ENCODE measurements around the gene PPP4R2. TPM values are rescaled to one million over a fixed set of nuclear protein-coding genes. Genes with fewer than 3 reads are reported as not detected.

The PPP4R2 gene
- total RNA-seq, 3 donors from 2014 or later = 34.6 to 71.4 (median 49.2) TPM

- H3K4me3 ChIP-seq = no peak overlapping the region
- no peak for TF ChIP-seq POLR2A (IDR thresholded peaks at IDR 0.05)
- no peak for TF ChIP-seq CTCF (IDR thresholded peaks at IDR 0.05)
- no peak for TF ChIP-seq POLR2AphosphoS5 (IDR thresholded peaks at IDR 0.05)
- H3K27ac ChIP-seq = no peak overlapping the region
- no peaks in the 10 kb centered on the region for H3K9me3 ChIP-seq
- H3K27me3 ChIP-seq = no peaks in the 10 kb centered on the region
- peaks cover 0 to 10% of the 10 kb centered on the region in 2 donors for H3K4me1 ChIP-seq
- intact Hi-C loops (cut with DNase I; ENCODE audit: low total_unique reads) = no loop called here
- no peak for DNase-seq (ENCODE audit: low spot score in 2 of 2)
- no peaks in the 10 kb centered on the region for H3K36me3 ChIP-seq
Observed at GRCh38 chr3:73049319-73049718, 52.7 kb downstream of the PPP4R2 start.

GRCh38 chr3:73052857-73053256 is 56.2 kb downstream of the PPP4R2 start:
- Histone ChIP-seq H3K27ac (no peak overlapping the region), H3K4me1 (peaks cover 0 to 4% of the 10 kb centered on the region in 2 donors), H3K4me3 (no peak overlapping the region), H3K9me3 (no peaks in the 10 kb centered on the region), H3K36me3 (no peaks in the 10 kb centered on the region), H3K27me3 (no peaks in the 10 kb centered on the region)
- DNase-seq (ENCODE audit: low spot score in 2 of 2) = no peak
- TF ChIP-seq CTCF (IDR thresholded peaks at IDR 0.05) = no peak
- TF ChIP-seq POLR2AphosphoS5 (IDR thresholded peaks at IDR 0.05) = no peak
- no peak for TF ChIP-seq POLR2A (IDR thresholded peaks at IDR 0.05)
- intact Hi-C loops (cut with DNase I; ENCODE audit: low total_unique reads) = no loop called here

GRCh38 chr3:73055583-73055982 is 59.0 kb downstream of the PPP4R2 start:
- Histone ChIP-seq H3K27ac (no peak overlapping the region), H3K9me3 (no peaks in the 10 kb centered on the region), H3K27me3 (no peaks in the 10 kb centered on the region), H3K4me1 (peaks cover 0 to 4% of the 10 kb centered on the region in 2 donors), H3K36me3 (no peaks in the 10 kb centered on the region), H3K4me3 (no peak overlapping the region)
- intact Hi-C loops (cut with DNase I; ENCODE audit: low total_unique reads) = no loop called here
- TF ChIP-seq POLR2AphosphoS5 (IDR thresholded peaks at IDR 0.05) = no peak
- TF ChIP-seq CTCF (IDR thresholded peaks at IDR 0.05) = no peak
- TF ChIP-seq POLR2A (IDR thresholded peaks at IDR 0.05) = no peak
- no peak for DNase-seq (ENCODE audit: low spot score in 2 of 2)

- peak overlapping the region in 1 of 2 donors; percentile 40 for H3K27ac ChIP-seq
- no peaks in the 10 kb centered on the region for H3K36me3 ChIP-seq
- TF ChIP-seq CTCF (IDR thresholded peaks at IDR 0.05) (peak; percentile 23 to 63 (median 54)), POLR2AphosphoS5 (IDR thresholded peaks at IDR 0.05) (no peak)
- no peaks in the 10 kb centered on the region for H3K9me3 ChIP-seq
- peaks cover 0 to 4% of the 10 kb centered on the region in 2 donors for H3K4me1 ChIP-seq
- intact Hi-C loops (cut with DNase I; ENCODE audit: low total_unique reads) = no loop called here
- H3K4me3 ChIP-seq = no peak overlapping the region
- H3K27me3 ChIP-seq = no peaks in the 10 kb centered on the region
- no peak for DNase-seq (ENCODE audit: low spot score in 2 of 2)
Observed at GRCh38 chr3:73056014-73056844, 59.6 kb downstream of the PPP4R2 start.

- DNase-seq (ENCODE audit: low spot score in 2 of 2) = no peak
- no peak overlapping the region for H3K4me3 ChIP-seq
- no peaks in the 10 kb centered on the region for H3K27me3 ChIP-seq
- TF ChIP-seq POLR2AphosphoS5 (IDR thresholded peaks at IDR 0.05) (no peak), POLR2A (IDR thresholded peaks at IDR 0.05) (no peak), CTCF (IDR thresholded peaks at IDR 0.05) (no peak)
- H3K36me3 ChIP-seq = no peaks in the 10 kb centered on the region
- intact Hi-C loops (cut with DNase I; ENCODE audit: low total_unique reads) = no loop called here
- peaks cover 0 to 4% of the 10 kb centered on the region in 2 donors for H3K4me1 ChIP-seq
- no peaks in the 10 kb centered on the region for H3K9me3 ChIP-seq
- H3K27ac ChIP-seq = no peak overlapping the region
Observed at GRCh38 chr3:73056845-73057150, 60.2 kb downstream of the PPP4R2 start.

Data from breast epithelium (tissue), 4 donors.